Esophagus squamous epithelium (tissue), 4 donors: Measurements from ENCODE around the gene SLC1A7.

Experiments used
- POLR2A ChIP-seq, 4 donors: fragments of 450-650 bp; IDR thresholded peaks; one replicate each; pipeline ENCODE4 v1.6.1; 2017; ENCODE audit warnings: antibody characterized with exemption in 4 of 4, mild to moderate bottlenecking in 4 of 4, moderate library complexity in 3 of 4
- TF ChIP-seq, protein P1 (sequence below), 6 experiments: fragments of 450-650 bp in 4 of 6; fragments of 200-600 bp in 2 of 6; sonication (generic) in 2 of 6; IDR thresholded peaks; one replicate each; pipeline ENCODE4 v1.5.1; 2016 to 2019; ENCODE audit warnings: antibody characterized with exemption in 6 of 6, mild to moderate bottlenecking in 4 of 6, moderate library complexity in 4 of 6

DNA sequence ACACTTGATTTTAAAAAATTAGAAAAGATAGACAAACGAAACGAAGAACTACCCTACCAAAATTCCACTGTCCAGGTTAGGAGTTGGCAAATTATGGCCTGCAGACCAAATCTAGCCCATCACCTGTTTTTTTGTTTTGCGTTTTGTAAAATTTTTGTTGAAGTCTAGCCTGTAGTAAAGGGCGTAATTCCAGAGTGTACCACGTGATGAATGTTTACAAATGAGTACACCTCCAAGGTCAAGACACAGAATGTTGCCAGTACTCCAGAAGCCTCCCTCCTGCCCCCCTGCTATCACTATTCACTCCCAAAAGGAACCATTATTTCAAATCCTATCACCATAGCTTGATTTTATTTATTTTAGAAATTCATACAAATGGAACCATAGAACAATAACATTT, 97.5 kb downstream of the SLC1A7 start:
- TF ChIP-seq, protein P1, sequence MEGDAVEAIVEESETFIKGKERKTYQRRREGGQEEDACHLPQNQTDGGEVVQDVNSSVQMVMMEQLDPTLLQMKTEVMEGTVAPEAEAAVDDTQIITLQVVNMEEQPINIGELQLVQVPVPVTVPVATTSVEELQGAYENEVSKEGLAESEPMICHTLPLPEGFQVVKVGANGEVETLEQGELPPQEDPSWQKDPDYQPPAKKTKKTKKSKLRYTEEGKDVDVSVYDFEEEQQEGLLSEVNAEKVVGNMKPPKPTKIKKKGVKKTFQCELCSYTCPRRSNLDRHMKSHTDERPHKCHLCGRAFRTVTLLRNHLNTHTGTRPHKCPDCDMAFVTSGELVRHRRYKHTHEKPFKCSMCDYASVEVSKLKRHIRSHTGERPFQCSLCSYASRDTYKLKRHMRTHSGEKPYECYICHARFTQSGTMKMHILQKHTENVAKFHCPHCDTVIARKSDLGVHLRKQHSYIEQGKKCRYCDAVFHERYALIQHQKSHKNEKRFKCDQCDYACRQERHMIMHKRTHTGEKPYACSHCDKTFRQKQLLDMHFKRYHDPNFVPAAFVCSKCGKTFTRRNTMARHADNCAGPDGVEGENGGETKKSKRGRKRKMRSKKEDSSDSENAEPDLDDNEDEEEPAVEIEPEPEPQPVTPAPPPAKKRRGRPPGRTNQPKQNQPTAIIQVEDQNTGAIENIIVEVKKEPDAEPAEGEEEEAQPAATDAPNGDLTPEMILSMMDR (IDR thresholded peaks at IDR 0.05), result no peak
- TF ChIP-seq POLR2A (IDR thresholded peaks at IDR 0.05), result no peak
